GM12892 (cell line): ENCODE data around the gene ITIH4.

Experiments used
- POLR2A ChIP-seq: IDR thresholded peaks from 2 replicates; pipeline ENCODE4 v1.6.1; 2011; ENCODE audit warnings: low read depth, low read length, control low read depth
- POLR2AphosphoS5 ChIP-seq: IDR thresholded peaks from 2 replicates; pipeline ENCODE4 v1.6.1; 2011; ENCODE audit warnings: low read depth, low read length, control low read depth
- TAF1 ChIP-seq: IDR thresholded peaks from 2 replicates; pipeline ENCODE4 v1.6.1; 2011; ENCODE audit warnings: low read depth, mild to moderate bottlenecking, control low read depth, low read length, borderline replicate concordance

- TF ChIP-seq POLR2A (no peak), POLR2AphosphoS5 (no peak), TAF1 (no peak)
These were observed 57.0 kb downstream of the ITIH4 start for GRCh38 chr3:52773361-52774065.
